Stimulated activated CD8-positive, alpha-beta memory T cell treated with anti-CD3 and anti-CD28 coated beads, Interleukin-4, amount 100 ng/mL, for 48 hours (primary cell): ENCODE data around the gene RASGRP4.
A peak's percentile ranks its signal among the peaks of the same experiment; 100 is the strongest.

Experiments used
- DNase-seq: peaks from one replicate; pipeline ENCODE4 v3.0.0-alpha.2; 2020

Gene RASGRP4

GRCh38 chr19:38388349-38389100 lies 37.5 kb downstream of the RASGRP4 start, which contains the start of gene SPRED3:
Gene SPRED3 (plus strand): TSS chr19:38388697. CDS start chr19:38390303, 1,606 bp downstream.
- no peak for DNase-seq

- peak; percentile 93 for DNase-seq
Observed at GRCh38 chr19:38387550-38388348, 38.3 kb downstream of the RASGRP4 start, which contains the start of gene GGN. Gene GGN (minus strand): TSS chr19:38388034. CDS start chr19:38387261, 773 bp downstream.

- no peak for DNase-seq
Observed at GRCh38 chr19:38386971-38387549, 39.0 kb downstream of the RASGRP4 start.

- DNase-seq: no peak
Observed at GRCh38 chr19:38386300-38386970, 39.6 kb downstream of the RASGRP4 start.

- DNase-seq: peak; percentile 36
Observed at GRCh38 chr19:38385804-38386257, 40.2 kb downstream of the RASGRP4 start.

- no peak for DNase-seq
Observed at GRCh38 chr19:38385057-38385803, 40.8 kb downstream of the RASGRP4 start.

- DNase-seq: no peak
Observed at GRCh38 chr19:38384209-38385027, 41.6 kb downstream of the RASGRP4 start.

GRCh38 chr19:38383743-38384142 lies 42.3 kb downstream of the RASGRP4 start:
- DNase-seq: no peak

- DNase-seq: no peak
Observed at GRCh38 chr19:38383184-38383583, 42.8 kb downstream of the RASGRP4 start.

GRCh38 chr19:38381138-38381537 lies 44.9 kb downstream of the RASGRP4 start:
- no peak for DNase-seq

- DNase-seq: no peak
Observed at GRCh38 chr19:38378866-38379265, 47.2 kb downstream of the RASGRP4 start.

- DNase-seq: no peak
Observed at GRCh38 chr19:38377052-38377451, 49.0 kb downstream of the RASGRP4 start.

- DNase-seq: no peak
Observed at GRCh38 chr19:38376576-38376975, 49.4 kb downstream of the RASGRP4 start.

GRCh38 chr19:38375748-38376147 lies 50.3 kb downstream of the RASGRP4 start:
- no peak for DNase-seq

GRCh38 chr19:38375098-38375493 lies 50.9 kb downstream of the RASGRP4 start:
- no peak for DNase-seq

GRCh38 chr19:38374332-38375097 lies 51.5 kb downstream of the RASGRP4 start, which contains the start of gene PSMD8:
Gene PSMD8 (plus strand): TSS chr19:38374571. CDS start chr19:38374602, 31 bp downstream.
- peak; percentile 98 for DNase-seq

- DNase-seq: no peak
Observed at GRCh38 chr19:38373907-38374331, 52.1 kb downstream of the RASGRP4 start.

- DNase-seq: no peak
Observed at GRCh38 chr19:38371081-38371480, 54.9 kb downstream of the RASGRP4 start.

- no peak for DNase-seq
Observed at GRCh38 chr19:38370299-38370698, 55.7 kb downstream of the RASGRP4 start.

- no peak for DNase-seq
Observed at GRCh38 chr19:38369584-38369983, 56.4 kb downstream of the RASGRP4 start.
